Hematopoietic multipotent progenitor cell (in vitro differentiated cells): Measurements from ENCODE around the gene CLTRN. TPM values are rescaled to one million over a fixed set of nuclear protein-coding genes. Genes with fewer than 3 reads are reported as not detected.
A peak's percentile ranks its signal among the peaks of the same experiment; 100 is the strongest.
"Not testable (repeated sequence)": the region's sequence is repeated elsewhere in the genome, so short reads cannot be mapped to it uniquely, and the experiment has no call there.

Source experiments
- DNase-seq, 3 donors: peaks; one replicate each; pipeline ENCODE4 v3.0.0-alpha.2; 2011 to 2015; ENCODE audit warnings: low read depth in 2 of 3, low spot score in 2 of 3
- total RNA-seq: library from RNA; depleted of rRNA; stranded (reverse); fragments of >200 nt; gene quantifications from one replicate; pipeline ENCODE4 v1.2.3, GENCODE V29; 2012

Gene CLTRN, protein sequence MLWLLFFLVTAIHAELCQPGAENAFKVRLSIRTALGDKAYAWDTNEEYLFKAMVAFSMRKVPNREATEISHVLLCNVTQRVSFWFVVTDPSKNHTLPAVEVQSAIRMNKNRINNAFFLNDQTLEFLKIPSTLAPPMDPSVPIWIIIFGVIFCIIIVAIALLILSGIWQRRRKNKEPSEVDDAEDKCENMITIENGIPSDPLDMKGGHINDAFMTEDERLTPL
- total RNA-seq: 0.27 TPM

DNA sequence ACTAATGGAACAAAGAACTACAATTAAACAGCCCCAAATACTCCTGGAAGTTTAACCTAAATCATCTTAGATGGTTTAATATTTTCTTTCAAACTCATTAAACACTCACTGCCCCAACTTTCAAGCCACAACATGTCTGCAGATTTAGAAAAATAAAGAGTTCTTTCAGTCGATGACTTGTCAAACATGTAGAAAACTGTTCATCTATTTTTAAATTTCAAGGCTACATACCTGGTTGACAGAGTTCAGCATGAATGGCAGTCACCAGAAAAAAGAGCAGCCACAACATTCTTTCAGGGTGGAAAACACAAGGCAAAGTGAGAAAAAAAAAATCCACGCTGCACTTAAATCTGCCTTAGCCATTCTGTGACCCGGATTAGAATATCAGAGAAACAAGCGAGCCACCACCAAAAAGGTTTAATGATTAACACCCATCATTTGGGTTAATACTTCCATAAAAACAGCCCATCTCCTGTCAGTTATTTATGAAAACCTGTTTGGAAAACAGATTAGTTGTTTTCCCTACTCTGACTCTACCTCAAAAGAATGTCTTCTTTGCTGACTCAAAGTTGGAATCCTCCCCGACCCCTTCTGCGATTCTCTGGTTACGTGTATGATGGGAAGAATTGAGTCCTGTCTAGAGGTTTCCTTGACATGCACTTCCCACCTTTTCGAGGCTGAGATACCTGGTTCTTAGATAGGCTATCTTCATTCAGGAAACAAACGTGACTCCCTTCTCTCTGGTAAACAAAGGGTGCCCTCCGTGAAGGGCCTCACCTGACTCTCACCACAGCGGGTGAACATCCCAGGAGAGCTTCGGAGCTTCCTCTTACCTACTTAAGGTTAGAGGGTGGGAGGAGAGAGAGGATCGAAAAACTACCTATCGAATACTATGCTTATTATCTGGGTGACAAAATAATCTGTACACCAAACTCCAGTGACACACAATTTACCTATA lies at the start of gene CLTRN:
Gene CLTRN, minus strand, starts transcription at position 319 of the 958 bp plus-strand sequence. Its CDS starts 30 bp downstream, at position 289.
- DNase-seq: no peak

DNA sequence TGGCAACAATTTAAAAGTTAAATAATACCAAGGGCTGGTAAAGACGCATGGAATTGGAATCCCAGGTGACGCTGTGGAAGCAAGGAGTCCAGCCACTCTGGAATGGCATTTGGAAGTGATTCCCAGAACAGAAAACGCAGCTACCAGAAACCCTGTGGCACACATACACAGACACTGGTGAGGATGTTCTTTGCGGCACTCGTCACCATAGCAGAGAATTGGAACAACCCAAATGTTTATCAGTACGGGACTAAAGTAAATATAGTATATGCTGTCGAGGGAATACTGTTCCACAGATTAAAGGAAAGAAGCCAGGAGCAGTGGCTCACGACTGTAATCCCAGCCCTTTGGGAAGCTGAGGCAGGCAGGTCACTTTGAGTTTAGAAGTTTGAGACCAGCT lies 39.7 kb upstream of the CLTRN start:
- not testable (repeated sequence) for DNase-seq

DNA sequence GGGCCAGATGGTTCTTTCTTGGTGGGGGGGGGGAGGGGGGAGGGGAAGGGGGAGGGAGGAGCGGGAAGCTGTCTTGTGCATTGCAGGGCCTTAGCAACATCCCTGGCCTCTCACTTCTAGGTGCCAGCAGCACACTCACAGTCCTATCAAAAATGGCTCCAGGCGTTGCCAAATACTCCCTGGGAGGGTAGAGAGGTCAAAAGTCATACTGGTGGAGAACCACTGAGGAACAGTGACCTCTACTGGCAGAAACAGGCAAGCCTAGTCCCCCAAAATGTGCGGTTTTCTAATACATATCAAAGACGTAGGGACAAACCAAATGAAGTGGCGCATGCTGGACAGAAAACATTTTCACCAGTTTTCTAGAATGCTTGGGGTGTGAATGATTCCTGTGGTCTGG lies 39.2 kb upstream of the CLTRN start:
- DNase-seq: not testable (repeated sequence)

DNA sequence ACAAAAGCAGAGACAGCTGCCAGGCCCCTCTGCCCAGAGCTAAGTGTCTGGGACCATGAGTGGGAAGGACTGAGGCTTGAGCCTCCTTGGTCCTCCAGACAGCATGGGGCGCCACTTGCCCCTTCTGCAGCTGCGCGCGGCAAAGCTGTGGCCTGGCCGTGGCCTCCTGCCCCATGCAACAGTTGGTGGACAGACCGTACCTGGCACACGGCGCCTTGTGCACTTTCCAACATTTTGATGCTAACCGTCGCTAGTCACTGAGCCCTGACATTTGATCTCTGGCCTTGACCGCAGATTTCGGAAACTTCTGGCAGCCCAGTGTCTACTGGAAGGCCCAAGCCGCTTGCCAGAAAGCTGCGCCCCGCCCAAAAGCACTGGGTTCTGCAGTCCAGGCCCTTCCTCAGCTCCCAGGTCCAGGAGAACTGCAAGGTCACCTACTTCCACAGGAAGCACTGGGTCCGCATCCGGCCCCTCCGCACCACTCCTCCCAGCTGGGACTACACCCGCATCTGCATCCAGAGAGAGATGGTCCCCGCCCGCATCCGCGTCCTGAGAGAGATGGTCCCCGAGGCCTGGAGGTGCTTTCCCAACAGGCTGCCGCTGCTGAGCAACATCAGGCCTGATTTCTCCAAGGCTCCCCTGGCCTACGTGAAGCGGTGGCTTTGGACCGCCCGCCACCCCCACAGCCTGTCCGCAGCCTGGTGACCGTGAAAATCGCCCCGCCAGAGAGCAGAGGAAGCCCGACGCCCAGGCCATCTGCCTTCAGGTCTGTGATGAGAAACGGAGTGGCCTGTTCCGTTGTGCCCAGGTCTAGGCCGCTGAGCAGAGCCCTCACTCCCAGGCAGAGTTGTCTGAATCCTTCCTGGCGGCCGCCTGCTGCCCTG lies 38.1 kb upstream of the CLTRN start:
- no peak for DNase-seq

DNA sequence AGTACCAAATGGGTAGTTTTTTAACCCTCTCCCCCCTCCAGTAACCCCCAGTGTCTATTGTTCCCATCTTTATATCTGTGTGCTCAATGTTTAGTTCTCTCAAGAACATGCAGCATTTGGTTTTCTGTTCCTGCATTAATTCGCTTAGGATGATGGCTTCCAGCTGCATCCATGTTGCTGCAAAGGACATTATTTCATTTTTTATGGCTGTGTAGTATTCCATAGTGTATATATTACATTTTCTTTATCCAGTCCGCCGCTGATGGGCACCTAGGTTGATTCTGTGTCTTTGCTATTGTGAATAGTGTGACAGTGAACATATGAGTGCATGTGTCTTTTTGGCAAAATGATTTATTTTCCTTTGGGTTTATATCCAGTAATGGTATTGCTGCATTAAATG lies 31.9 kb upstream of the CLTRN start:
- DNase-seq: no peak

DNA sequence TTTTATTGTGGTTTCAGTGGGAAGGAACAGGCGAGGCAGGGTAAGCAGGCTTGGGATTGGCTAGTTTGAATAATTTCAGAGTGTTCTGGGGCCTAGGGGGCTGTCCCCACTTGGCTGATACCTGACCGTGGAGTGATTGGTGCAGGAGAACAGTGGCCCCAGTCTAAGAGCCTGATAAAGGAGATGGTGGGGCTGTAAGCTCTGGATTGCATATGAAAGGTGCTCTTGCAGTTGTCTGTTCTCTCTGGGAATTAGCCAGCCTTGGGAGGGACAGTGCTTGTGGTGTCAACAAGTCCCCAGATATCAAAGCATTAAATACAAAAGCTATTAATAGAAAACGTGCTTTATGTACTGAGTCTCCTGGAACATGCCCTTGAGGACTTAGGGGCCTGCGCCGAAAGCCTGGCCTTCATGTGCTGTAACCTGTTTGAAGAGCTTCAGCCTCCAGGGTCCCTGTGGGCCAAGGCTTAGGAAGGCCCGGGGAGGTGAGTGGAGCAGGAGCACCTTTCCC lies 30.4 kb upstream of the CLTRN start:
- no peak for DNase-seq

DNA sequence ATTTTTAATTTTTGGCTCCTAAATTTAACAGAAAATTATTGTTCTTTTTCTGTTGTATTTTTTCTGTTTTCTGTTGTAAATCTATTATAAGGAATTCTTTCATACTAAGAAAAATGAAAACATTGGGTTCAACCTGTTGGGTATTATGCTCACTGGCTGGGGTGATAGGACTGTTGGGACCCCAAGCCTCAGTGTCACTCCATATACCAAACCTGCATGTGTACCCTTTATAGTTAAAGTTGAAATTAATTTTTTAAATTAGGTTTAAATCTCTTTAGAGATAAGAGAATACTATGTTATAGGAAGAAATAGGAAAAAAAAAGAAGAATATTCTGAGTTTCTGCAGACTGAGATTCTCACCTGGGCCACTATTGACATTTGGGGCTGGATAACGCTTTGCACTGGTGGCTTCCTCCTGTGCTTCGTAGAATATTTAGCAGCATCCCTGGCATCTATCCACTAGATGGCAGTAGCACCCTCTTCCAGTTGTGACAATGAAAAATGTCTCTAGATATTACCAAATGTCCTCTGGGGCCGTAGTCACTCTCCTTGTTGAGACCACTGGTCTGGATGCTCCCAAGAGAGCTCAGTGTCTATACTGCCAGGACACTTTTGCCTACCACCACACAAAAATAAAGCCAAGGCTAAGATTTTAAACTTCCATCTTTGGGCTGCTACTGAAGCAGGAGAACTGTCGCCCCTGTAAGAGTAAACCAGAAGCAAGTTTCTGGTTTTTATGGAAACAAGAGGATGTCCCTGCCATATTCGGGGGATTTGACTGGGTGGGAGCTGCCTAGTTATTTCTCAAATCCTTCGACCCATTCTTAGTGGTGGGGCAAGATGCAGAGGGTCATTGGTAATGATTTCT lies 22.4 kb upstream of the CLTRN start:
- peak; percentile 38 to 79 (median 57) for DNase-seq

DNA sequence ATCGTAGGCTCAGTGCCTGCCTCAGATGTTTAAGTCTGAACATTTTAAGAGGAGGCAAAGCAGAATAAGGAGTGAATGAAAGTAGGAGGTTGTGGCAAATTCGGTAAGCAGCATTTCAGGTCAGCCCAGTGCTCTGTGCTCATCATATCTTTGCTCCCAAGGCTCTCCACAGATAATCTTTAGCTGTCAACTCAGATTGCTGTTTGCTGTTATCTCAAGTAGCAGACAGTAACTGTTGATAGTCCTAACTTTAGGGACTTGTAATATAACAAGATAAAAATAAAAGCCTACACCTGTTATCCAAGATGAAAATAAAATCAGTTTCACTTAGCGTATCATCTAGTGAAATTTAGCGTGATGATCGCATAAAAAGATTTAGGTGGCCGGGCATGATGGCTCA lies 18.6 kb upstream of the CLTRN start:
- DNase-seq: no peak

DNA sequence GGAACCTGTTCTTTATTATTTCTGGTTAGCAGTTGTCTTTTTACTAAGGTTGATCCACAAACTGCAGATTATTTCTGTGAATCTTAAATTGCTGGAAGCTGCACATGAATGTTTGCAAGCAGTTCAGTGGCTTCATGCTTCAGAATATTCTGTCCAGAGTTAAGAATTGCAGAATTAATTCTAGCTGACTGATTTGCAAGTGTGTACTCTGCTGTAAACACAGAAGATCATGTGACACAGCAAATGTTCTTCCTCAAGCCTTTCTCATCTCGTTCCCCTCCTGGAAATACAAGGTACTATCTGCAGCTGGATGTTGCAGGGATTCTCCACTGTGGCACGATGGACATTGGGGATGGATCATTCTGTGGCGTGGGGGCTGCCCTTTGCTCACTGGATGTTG lies 16.8 kb upstream of the CLTRN start:
- no peak for DNase-seq

DNA sequence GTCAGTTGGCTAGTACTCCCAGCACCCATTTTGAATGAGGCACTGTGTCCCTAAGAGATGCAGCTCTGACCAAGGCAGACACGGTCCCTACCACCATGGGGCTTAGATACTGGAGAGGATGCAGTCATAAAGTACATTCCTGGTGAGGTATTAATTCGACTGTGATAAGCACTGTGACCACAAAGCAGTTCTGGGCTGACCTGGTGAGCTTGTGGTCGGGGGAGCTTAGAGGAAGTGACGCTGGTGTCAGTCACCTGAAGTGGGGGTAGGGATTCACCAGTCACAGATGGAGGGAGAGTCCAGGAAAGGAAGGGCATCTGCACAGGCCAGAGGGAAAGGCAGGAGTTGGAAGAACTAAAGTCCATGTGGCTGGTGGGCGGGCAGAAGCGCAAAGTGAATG lies 15.8 kb upstream of the CLTRN start:
- peak in 1 of 3 donors; percentile 23 for DNase-seq

DNA sequence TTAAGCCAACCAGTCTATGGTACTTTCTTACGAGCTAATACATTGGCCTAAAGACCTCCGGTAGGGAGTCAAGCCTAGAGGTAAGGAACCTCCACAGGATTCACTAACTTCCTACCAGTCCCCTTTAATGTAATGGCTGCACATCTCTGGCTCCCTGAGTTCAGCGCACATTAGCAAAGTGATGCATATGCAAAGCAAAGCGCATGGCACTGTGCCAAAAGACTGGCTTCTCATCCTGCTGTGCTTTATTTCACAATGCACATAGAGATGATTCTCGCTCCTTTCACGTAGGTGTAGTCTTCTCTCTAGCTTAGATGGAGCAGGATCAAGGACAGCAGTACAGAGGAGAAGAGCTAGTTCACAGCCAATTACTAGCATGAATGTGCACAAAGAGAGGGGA lies 14.6 kb upstream of the CLTRN start:
- no peak for DNase-seq

DNA sequence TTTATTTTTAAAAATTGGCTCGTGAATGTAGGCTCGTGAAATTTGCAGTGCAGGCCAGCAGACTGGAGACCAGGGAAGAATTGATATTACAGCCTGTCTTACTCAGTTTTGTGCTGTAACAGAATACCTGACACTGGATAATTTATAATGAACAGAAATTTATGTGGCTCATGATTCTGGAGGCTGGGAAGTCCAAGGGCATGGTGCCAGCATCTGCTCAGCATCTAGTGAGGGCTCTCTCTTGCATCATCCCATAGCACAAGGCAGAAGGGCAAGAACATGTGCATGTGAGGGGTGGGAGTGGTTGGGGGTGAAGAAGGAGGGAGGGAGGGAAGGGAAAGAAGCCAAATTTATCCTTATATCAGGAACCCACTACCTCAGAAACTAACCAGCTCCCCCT lies 13.7 kb upstream of the CLTRN start:
- no peak for DNase-seq

DNA sequence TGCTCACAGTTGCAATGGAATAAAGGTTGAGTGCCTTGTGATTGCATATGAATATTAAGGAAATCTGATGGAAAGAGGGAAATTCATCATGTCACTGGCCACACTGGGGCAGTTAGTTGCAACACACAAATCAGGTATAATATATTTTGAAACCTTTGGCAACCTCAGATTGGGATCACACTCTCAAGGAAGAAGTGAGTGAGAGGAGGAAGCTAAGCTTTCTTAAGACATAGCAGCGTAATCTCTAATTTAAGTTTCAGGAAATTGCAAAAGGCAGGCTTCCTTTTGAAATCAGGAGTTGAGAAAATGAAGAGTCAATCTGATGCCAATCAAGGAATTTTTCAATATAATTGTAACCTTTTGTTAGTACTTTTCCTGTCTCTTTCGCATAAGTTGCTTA lies 12.3 kb upstream of the CLTRN start:
- DNase-seq: no peak

DNA sequence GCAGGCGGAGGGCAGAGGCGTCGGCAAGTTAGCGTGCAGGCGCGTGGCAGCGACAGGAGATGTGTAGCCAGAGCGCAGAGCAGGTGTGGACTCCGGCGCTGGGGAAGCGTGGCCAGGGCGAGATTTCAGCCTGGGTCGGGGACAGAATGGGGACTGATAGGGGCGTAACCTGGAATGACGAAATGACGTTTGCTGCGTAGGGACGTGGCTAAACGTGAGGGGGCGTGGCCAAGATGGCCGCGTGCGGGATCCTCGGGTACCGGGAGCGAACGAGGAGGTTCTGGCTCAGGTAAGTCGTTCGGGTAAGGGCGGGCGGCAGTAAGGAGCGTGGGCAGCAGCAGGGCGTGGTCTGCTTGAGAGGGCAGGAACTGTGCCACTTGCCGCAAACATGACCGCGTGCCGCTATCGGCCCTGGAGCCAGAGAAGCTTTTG lies 10.9 kb upstream of the CLTRN start:
- peak in 1 of 3 donors; percentile 96 for DNase-seq

DNA sequence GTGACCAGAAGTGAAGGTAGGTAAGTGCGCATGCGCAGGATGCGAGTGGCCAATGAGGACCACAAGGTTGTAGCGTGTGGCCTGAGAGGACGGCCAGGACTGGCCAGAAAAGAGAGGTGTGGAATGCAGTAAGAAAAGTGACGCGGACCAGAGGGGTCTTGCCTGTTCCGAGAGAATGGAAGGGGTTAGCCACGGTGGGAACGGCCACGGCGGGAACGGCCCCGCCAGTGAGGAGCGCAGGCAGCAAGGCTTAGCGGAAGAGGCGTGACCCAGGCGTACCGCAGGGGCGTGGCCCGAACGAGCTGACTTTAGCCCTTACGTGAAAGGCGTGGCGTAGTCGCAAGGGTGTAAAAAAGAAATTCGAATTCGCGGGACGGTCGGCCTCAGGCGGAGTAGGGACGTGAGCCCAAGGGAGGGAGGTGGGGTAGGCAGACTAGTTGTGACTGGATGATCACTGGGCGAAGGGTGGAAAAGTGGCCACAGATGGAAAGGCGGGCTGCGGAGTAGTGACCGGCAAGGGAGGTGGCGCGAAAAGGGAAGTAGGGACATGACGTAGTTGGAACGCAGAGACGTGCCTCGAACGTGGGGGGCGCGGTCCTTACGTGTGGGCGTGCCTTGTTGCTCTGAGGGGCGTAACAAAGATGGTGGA lies 10.4 kb upstream of the CLTRN start:
- DNase-seq: peak; percentile 87 to 94 (median 93)

DNA sequence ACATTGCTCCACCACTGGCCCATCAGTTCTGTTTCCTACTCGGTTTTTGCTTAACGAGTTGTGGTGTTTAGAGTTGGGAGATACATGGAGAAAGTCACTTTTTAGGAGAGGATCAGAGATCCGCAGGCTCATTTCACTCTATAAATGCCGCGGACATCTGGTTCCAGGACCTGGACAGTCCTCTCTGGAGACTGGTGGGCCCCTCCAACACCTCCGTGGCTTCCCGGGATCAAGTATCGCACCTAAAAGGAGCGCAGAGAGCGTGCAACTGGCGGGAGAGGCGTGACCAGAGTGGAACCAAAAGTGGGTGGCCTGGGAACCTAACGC lies 9.9 kb upstream of the CLTRN start:
- DNase-seq: no peak

DNA sequence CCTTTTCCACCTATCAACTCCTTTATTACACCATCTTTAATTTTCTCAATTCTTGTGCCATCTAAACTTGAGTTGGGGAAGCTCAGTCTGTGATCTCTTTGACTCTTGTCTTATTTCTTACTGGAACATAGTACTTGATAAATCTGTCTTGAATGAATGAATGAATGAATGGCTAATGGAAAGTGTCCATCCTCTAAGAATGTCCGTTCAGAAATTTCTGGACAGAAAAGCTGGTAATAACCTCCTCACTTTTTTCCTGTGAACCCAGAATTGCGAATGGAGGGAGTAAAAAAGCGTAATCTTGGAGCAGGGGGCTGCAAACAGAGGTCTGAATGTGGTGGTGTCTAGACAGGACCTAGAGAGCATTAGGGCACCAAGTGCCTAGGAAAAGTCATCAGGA lies 9.4 kb upstream of the CLTRN start:
- no peak for DNase-seq

DNA sequence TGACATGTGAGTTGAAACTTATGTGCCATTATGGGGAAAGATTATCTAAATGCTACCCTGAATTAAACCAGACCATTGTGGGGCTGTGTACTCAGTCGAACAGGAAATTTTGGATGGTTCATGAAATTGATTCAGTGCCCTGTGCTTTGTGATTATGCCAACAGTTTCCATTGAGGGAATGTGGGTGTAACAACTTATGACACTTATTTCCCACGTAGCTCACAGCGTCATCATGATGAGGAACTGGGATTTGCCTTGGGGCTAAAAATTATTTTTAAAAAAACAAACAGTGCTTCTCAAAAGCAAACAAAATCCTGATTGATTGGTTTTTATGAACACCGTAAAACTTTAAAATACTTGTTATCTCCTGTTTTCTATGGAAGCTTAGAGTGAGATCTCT lies 8.3 kb upstream of the CLTRN start:
- DNase-seq: no peak

DNA sequence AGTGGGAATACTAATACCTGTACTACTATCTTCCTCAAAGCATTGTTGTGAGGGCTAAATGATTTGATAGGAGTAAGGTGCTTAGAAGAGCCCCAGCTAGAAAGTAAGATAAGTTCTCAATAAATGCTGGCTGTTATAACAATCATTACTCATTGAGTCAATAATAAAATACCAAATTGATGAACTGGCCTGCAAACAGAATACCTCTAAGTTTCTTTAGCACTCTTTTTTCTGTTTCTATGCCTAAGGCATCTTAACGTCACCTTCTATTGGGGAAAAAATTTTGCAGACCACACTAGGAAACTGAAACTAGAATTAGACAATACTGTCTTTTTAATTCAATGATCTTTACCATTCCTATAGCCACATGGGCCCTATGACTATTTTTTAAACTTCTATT lies 1.2 kb downstream of the CLTRN start:
- DNase-seq: no peak
